Lung microvascular endothelial cell (primary cell): ENCODE data around the gene MLLT10. TPM values are rescaled to one million over a fixed set of nuclear protein-coding genes. Genes with fewer than 3 reads are reported as not detected.
A peak's percentile ranks its signal among the peaks of the same experiment; 100 is the strongest.

Source experiments
- DNase-seq, 2 donors: peaks; one replicate each; pipeline versions ENCODE4 v3.0.0 to v3.0.0-alpha.2; 2010; ENCODE audit warnings: low read depth in 2 of 2
- total RNA-seq: library from RNA; depleted of rRNA; stranded (reverse); fragments of >200 nt; gene quantifications from 2 replicates; pipeline ENCODE4 v1.2.1, GENCODE V29; 2014

The MLLT10 gene
- total RNA-seq, 1 donor from 2014 or later = 46.6 TPM

GRCh38 chr10:21516242-21517131 is 17.5 kb upstream of the MLLT10 start:
- peak; percentile 63 to 80 for DNase-seq

- peak; percentile 48 to 60 for DNase-seq
Observed at GRCh38 chr10:21517134-21518031, 16.6 kb upstream of the MLLT10 start.

- DNase-seq = peak; percentile 45 to 69
Observed at GRCh38 chr10:21518149-21518640, 15.8 kb upstream of the MLLT10 start.

GRCh38 chr10:21518641-21519396 is 15.2 kb upstream of the MLLT10 start:
- peak; percentile 40 to 77 for DNase-seq

- DNase-seq = peak in 1 of 2 donors; percentile 37
Observed at GRCh38 chr10:21519397-21519933, 14.6 kb upstream of the MLLT10 start.

- peak; percentile 80 to 86 for DNase-seq
Observed at GRCh38 chr10:21519941-21520436, 14.0 kb upstream of the MLLT10 start.

- no peak for DNase-seq
Observed at GRCh38 chr10:21520509-21520908, 13.5 kb upstream of the MLLT10 start.

- no peak for DNase-seq
Observed at GRCh38 chr10:21520949-21521348, 13.1 kb upstream of the MLLT10 start.

GRCh38 chr10:21521751-21522533 is 12.1 kb upstream of the MLLT10 start:
- no peak for DNase-seq

GRCh38 chr10:21522631-21523406 is 11.2 kb upstream of the MLLT10 start:
- DNase-seq = no peak

GRCh38 chr10:21523557-21524008 is 10.4 kb upstream of the MLLT10 start:
- DNase-seq = peak in 1 of 2 donors; percentile 29

GRCh38 chr10:21524131-21524525 is 9.9 kb upstream of the MLLT10 start:
- DNase-seq = peak in 1 of 2 donors; percentile 22

GRCh38 chr10:21524526-21525366 is 9.3 kb upstream of the MLLT10 start:
- DNase-seq = peak; percentile 53 to 60

GRCh38 chr10:21525367-21526187 is 8.5 kb upstream of the MLLT10 start, which contains the start of gene SKIDA1:
Gene SKIDA1 (minus strand): TSS chr10:21525682. CDS start chr10:21517822, 7,860 bp downstream.
- DNase-seq = peak; percentile 85 to 96

- peak; percentile 75 to 87 for DNase-seq
Observed at GRCh38 chr10:21526188-21526859, 7.7 kb upstream of the MLLT10 start.

- DNase-seq = peak; percentile 79 to 85
Observed at GRCh38 chr10:21526860-21527597, 7.0 kb upstream of the MLLT10 start.
